HuH-7.5 (cell line): Measurements from ENCODE around the gene VPS18.
A peak's percentile ranks its signal among the peaks of the same experiment; 100 is the strongest.

Source experiments
- DNase-seq: peaks from one replicate; pipeline ENCODE4 v3.0.0; 2011; ENCODE audit warnings: low spot score

The VPS18 gene

DNA sequence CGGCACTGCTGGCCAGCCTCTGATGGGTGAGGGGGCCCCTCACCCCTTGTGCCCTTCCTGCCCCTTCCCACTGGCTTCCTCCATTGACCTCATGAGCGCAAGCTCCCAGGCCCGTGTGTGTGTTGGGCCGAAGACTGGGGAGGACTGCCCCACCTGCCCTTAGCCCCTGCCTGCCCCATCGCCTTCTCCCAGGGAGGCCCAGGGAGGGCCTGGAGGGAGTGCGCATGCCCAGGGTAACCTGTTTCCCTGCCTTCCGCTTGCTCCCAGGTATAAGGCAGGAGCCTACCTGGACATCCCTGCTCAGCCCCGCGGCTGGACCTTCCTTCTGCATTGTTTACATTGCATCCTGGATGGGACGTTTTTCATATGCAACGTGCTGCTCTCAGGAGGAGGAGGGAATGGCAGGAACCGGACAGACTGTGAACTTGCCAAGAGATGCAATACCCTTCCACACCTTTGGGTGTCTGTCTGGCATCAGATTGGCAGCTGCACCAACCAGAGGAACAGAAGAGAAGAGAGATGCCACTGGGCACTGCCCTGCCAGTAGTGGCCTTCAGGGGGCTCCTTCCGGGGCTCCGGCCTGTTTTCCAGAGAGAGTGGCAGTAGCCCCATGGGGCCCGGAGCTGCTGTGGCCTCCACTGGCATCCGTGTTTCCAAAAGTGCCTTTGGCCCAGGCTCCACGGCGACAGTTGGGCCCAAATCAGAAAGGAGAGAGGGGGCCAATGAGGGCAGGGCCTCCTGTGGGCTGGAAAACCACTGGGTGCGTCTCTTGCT is 43.7 kb downstream of the VPS18 start:
- no peak for DNase-seq

DNA sequence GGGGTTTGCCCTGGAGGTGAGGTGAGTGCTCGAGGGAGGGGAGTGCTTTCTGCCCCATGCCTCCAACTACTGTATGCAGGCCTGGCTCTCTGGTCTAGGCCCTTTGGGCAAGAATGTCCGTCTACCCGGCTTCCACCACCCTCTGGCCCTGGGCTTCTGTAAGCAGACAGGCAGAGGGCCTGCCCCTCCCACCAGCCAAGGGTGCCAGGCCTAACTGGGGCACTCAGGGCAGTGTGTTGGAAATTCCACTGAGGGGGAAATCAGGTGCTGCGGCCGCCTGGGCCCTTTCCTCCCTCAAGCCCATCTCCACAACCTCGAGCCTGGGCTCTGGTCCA is 44.3 kb downstream of the VPS18 start:
- DNase-seq = no peak

DNA sequence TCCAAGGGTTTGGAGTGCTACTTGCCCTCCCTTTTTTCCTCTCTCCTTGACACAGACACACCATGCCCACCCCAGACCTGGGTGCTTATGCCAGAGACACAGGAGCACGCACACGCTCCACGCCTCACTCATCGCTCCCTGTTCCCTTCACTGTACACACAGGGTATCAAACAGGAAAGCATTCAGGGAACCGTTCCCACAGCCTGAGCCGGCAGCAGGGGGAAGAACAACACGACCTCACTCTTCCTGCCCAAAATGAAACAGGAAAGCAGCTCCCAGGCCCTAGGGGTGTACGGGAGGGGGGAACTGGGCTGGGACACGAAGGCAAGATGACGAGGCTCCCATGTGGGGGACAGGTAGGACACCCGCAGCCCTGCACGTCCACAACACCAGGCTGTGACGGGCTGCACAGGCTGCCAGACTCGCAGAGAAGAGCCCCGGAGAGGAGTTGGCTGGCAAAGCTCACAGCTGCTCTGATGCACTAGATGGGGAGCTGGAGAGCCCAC is 46.1 kb downstream of the VPS18 start:
- no peak for DNase-seq

- DNase-seq = no peak
Observed at GRCh38 chr15:40941068-40941527, 46.8 kb downstream of the VPS18 start.

DNA sequence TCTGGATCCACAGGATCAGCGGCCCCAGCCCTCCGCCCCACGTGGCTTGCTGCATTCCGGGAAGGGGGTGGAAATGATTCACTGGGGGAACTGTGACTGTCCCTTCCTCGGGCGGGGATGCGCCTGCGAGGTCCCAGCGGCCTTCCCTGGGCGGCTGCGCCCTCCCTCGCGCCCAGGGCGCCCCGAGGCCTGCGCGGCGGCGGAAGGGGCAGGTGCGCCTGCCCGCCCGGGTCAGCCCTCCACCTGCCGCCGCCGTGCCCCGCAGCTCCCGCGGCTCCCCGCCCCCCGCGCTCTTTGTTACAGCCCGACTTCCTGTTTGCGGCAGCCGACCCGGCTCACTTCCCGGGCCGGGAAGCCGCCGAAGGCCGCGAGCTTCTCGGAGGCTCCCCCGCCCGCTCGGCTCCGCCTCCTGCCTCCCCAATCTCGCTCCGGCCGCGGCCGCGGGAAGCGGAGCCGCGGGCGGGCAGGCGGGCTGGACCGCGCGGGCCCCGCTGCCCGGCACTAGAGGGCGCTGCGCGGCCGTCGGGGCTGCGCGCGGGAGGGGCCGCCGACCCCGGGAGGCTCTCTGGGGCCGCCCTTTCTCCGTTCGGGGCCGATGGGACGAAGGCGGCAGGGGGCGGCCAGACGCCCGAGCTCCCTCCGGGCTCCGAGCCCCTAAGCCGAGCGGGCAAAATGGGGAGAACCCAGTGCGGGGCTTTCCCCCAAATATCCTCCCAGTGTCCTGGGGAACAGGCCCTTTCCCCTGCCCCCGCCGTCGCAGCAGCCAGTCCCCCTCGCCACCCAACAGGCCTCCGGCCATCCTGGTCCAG is 47.5 kb downstream of the VPS18 start:
- DNase-seq = peak; percentile 85

DNA sequence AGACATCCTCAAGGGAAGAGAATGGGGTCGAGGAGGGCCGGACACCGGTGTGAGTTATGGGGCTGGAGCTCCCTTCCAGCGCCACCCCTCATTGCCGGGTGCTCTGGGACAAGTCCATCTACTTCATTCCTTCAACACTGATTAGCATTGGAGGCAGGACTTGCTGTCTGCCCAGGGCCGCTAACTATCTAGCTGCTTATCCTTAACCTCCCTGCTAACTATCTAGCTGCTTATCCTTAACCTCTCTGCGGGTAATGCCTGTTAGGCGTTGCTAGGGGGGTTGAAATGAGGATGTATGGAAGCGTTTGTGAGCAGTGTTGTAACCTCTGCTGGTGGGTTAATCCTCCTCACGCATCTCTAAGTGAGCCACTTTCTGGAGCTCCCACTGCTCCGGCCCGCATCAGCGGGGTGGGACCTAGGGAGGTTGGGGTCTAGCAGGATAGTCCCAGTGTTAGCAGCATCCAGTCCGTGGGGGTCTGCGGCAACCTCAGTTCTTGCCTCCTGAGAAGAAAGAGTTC is 48.1 kb downstream of the VPS18 start:
- no peak for DNase-seq

DNA sequence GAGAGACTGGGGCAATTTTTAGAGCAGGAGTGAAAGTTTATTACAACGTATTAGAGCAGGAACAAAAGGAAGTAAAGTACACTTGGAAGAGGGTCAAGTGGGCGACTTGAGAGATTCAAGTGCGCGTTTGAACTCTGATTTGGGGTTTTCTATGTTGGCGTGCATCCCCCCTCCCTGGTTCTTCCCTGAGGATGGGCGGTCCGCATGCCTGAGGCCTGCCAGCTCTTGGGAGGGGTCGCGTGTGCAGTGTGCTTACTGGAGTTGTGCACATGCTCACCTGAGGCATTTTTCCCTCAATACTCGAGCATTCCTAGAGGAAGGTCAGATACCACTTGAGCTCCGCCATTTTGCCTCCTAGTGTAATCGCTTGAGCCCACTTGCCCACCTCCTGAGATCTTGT is 48.6 kb downstream of the VPS18 start:
- no peak for DNase-seq

DNA sequence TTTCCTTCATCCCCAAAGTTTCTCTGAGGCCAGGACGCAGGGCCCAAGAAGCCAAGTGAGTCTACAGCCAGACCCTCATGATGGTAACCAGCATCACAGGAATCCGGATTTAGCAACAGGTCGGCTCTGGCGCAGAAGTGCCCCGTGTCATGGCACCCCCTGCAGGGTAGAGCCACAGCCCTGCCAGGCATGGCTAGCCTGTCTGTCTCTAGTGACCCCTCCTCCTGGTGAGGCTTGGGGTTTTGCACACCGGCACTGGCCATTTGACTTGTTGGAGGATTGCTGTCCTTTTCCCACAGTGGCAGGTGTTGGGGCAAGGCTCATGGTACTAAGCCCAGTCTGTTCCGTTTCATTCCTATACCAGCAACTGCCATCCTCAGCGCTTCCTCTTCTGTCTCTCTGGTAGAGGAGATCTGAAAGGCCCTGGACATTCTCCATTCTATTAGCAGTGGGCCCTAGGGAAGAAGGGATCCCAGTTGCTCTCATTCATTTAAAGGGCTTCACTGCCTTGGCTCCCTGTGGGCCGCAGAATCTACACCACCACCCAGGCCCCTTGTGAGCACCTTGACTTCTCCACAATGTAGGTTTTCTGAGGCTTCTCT is 49.6 kb downstream of the VPS18 start:
- DNase-seq = no peak

DNA sequence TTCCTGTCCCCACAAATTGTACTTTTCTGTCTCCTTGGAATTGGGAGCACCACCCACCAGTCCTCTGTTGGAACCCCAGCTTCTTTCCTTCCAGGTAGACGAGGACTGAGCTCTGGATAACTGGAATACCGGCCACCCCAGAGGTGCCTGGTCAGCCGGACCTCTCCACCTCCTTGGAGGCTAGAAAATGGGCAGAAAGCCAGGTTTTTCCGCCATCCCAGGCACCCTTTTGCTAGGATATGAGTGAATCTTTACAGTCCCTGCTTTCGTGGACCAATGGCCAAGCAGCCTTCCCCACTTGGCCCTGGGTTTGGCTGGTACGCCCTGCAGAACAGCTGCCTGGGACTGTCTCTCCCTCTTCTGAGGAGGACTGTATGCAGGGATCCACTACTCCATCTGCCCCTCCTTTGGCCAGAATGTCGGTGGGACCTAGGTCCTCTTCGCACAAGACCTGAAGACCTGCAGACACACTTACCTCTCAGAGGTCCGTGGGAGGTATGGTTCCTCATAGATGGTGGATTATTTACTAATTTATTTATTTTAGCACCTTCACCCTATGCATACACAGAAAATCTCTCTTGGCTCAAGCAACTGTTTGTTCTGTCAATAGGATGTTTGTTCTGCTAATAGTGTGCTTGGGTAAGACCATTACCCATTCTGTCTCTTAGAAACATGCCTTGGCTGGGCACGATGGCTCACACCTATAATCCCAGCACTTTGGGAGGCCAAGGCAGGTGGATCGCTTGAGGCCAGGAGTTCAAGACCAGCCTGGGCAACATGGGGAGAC is 50.5 kb downstream of the VPS18 start:
- no peak for DNase-seq

GRCh38 chr15:40948706-40949473 is 54.6 kb downstream of the VPS18 start:
- DNase-seq = no peak

- no peak for DNase-seq
Observed at GRCh38 chr15:40949756-40950207, 55.5 kb downstream of the VPS18 start.

DNA sequence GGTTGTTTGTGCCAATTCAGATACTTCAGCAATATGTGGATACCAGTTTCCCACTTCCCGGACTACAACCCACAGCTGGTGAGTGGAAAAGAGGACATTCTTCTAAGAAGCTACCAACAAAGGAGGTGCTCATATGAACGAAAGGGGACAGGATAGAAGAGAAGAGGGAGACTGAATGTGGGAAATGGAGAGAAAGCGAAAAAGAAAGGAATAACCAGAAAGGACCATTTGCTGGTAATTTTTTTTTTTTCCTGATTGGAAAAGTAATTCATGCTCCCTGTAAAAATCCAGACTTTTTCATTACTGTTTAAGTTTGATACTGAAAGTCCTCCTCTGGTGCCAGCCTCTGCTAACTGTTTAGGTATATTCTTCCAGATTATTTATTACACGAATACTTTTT is 57.5 kb downstream of the VPS18 start:
- no peak for DNase-seq

GRCh38 chr15:40952301-40952900 is 58.2 kb downstream of the VPS18 start:
- DNase-seq = no peak

GRCh38 chr15:40952901-40953712 is 58.9 kb downstream of the VPS18 start, which contains the start of gene CHAC1:
Gene CHAC1 (plus strand): TSS chr15:40953471. CDS start chr15:40953584, 113 bp downstream.
- peak; percentile 99 for DNase-seq
